Activated CD4-positive, alpha-beta T cell treated with anti-CD3 and anti-CD28 coated beads for 48 hours (primary cell): ENCODE results near the gene CYP4X1.
"Not testable (repeated sequence)": the region's sequence is repeated elsewhere in the genome, so short reads cannot be mapped to it uniquely, and the experiment has no call there.

Experiments used
- DNase-seq: peaks from one replicate; pipeline ENCODE4 v3.0.0-alpha.2; 2020

The CYP4X1 gene

GRCh38 chr1:47089356-47089755, 65.9 kb downstream of the CYP4X1 start:
- peak; percentile 47 for DNase-seq

- not testable (repeated sequence) for DNase-seq
Observed at GRCh38 chr1:47091476-47091875, 68.0 kb downstream of the CYP4X1 start.
